Measurements from ENCODE around the gene ATF4. TPM values are rescaled to one million over a fixed set of nuclear protein-coding genes. Genes with fewer than 3 reads are reported as not detected.
A peak's percentile ranks its signal among the peaks of the same experiment; 100 is the strongest.

The ATF4 gene
- total and polyA plus RNA-seq, 7 donors: 246 to 1,369 (median 839) TPM

DNA sequence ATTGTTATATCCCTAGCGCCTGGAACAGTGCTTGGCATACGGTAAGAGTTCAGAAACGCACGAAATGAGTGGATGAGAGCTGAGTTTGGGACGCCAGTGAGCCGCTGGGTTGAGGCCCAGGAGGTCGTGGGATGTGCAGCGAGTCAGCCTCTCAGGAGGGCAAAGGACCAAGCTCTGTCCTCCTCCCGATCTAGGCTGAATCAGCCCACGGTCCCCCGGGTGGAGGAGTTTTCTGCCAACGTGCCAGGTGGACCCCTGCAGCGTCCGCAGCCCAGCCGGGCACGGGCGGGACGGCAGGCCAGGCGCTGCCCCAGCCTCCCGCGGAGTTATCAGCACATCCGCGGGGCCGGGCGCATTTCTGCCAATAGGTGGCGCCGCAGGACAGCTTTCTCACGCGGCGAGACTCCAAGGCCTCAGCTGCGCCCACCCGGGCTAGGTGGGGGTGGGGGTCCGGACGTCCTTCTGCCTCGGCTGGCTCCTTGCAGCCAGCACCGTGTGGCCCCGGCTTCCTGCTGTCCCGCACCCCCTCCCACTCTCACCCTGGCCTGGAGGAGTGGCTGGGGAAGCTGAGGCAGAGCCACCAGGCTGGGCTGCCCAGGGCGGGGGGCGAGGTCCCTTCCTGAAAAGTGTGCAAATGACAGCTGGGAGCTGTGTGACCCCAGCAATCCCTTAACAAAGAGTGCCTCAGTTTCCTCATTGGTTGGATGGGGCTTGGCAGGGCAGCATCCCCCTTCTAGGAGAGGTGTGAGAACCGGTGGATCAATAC lies 14.4 kb downstream of the ATF4 start:
- DNase-seq: peak; percentile 86 to 90
- 7 to 12% (median 10%) methylated on average over 25 to 41 of the region's 41 CpGs for WGBS, 3 donors
- Histone ChIP-seq H3K4me3 (peak overlapping the region; percentile 16), H3K4me1 (peaks cover 26% of the 10 kb centered on the region), H3K36me3 (ENCODE audit: insufficient read depth in 1 of 2, low read depth in 1 of 2) (peaks cover 0 to 13% of the 10 kb centered on the region in 2 donors), H3K27ac (no peak overlapping the region), H3K9me3 (no peaks in the 10 kb centered on the region), H3K27me3 (ENCODE audit: insufficient read depth in 3 of 3, low read length in 2 of 3) (no peaks in the 10 kb centered on the region)
- peak; percentile 10 to 46 (median 27) for ATAC-seq
- TF ChIP-seq, protein P1, sequence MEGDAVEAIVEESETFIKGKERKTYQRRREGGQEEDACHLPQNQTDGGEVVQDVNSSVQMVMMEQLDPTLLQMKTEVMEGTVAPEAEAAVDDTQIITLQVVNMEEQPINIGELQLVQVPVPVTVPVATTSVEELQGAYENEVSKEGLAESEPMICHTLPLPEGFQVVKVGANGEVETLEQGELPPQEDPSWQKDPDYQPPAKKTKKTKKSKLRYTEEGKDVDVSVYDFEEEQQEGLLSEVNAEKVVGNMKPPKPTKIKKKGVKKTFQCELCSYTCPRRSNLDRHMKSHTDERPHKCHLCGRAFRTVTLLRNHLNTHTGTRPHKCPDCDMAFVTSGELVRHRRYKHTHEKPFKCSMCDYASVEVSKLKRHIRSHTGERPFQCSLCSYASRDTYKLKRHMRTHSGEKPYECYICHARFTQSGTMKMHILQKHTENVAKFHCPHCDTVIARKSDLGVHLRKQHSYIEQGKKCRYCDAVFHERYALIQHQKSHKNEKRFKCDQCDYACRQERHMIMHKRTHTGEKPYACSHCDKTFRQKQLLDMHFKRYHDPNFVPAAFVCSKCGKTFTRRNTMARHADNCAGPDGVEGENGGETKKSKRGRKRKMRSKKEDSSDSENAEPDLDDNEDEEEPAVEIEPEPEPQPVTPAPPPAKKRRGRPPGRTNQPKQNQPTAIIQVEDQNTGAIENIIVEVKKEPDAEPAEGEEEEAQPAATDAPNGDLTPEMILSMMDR (IDR thresholded peaks at IDR 0.05): peak; percentile 89
- intact Hi-C loops (cut with DNase I): loop anchor here (1.0 to 10.0 kb wide), 6 partner anchors 273 to 813 kb away; partner anchors contain the start of gene ADSL (in 2 of the 2)

DNA sequence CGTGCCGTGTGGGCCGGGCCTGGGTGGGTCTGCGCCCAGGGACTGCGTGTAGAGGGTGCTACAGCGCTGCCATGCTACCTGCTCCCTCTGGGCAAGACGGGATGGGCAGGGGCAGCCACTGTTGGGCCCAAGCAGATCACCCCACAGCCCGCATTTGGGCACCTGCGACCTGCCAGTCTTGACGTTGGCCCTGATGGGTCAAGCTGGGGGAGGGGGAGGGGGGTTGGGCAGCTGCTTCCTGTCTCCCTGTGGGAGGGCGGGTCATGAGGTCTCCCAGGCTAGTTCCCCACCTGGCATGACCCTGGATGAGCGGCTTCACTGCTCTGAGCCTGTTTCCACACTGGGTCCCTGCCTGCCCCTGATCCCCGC lies 15.0 kb downstream of the ATF4 start:
- H3K4me1 ChIP-seq: peaks cover 20% of the 10 kb centered on the region
- H3K36me3 ChIP-seq (ENCODE audit: insufficient read depth in 1 of 2, low read depth in 1 of 2): peaks cover 0 to 7% of the 10 kb centered on the region in 2 donors
- intact Hi-C loops (cut with DNase I): loop anchor here (2.0 to 10.0 kb wide), 4 partner anchors 272 to 809 kb away; partner anchors contain the start of gene ADSL (in 1 of the 2)
- 34 to 41% (median 41%) methylated on average over 13 of the region's 13 CpGs for WGBS, 3 donors
- no peaks in the 10 kb centered on the region for H3K27me3 ChIP-seq (ENCODE audit: insufficient read depth in 3 of 3, low read length in 2 of 3)
- TF ChIP-seq, protein P1 (IDR thresholded peaks at IDR 0.05): no peak
- H3K9me3 ChIP-seq: no peaks in the 10 kb centered on the region
- no peak overlapping the region for H3K4me3 ChIP-seq
- no peak overlapping the region for H3K27ac ChIP-seq
- DNase-seq (peak in 1 of 2 donors; percentile 54), ATAC-seq (no peak)

GRCh38 chr22:39535831-39536449 lies 15.6 kb downstream of the ATF4 start:
- Histone ChIP-seq H3K4me1 (peaks cover 16% of the 10 kb centered on the region), H3K27me3 (ENCODE audit: insufficient read depth in 3 of 3, low read length in 2 of 3) (no peaks in the 10 kb centered on the region), H3K36me3 (ENCODE audit: insufficient read depth in 1 of 2, low read depth in 1 of 2) (peaks cover 0 to 3% of the 10 kb centered on the region in 2 donors), H3K9me3 (no peaks in the 10 kb centered on the region), H3K4me3 (no peak overlapping the region), H3K27ac (no peak overlapping the region)
- peak in 1 of 2 donors; percentile 37 for DNase-seq
- ATAC-seq: no peak
- intact Hi-C loops (cut with DNase I): loop anchor here (2.0 to 10.0 kb wide), 4 partner anchors 271 to 809 kb away; partner anchors contain the start of gene ADSL (in 1 of the 2)
- WGBS, 3 donors: 79 to 85% (median 82%) methylated on average over 15 of the region's 15 CpGs
- TF ChIP-seq, protein P1 (IDR thresholded peaks at IDR 0.05): no peak

GRCh38 chr22:39536711-39537110 lies 16.3 kb downstream of the ATF4 start:
- no peak for DNase-seq
- H3K9me3 ChIP-seq: no peaks in the 10 kb centered on the region
- ATAC-seq: no peak
- intact Hi-C loops (cut with DNase I): loop anchor here (5.0 to 10.0 kb wide), 3 partner anchors 271 to 808 kb away; partner anchors contain the start of gene ADSL (in 1 of the 2)
- H3K4me1 ChIP-seq: peaks cover 8% of the 10 kb centered on the region
- TF ChIP-seq, protein P1 (IDR thresholded peaks at IDR 0.05): no peak
- no peaks in the 10 kb centered on the region for H3K36me3 ChIP-seq (ENCODE audit: insufficient read depth in 1 of 2, low read depth in 1 of 2)
- no peak overlapping the region for H3K4me3 ChIP-seq
- 42 to 59% (median 44%) methylated on average over 8 of the region's 8 CpGs for whole genome bisulfite sequencing, 3 donors
- H3K27ac ChIP-seq: no peak overlapping the region
- no peaks in the 10 kb centered on the region for H3K27me3 ChIP-seq (ENCODE audit: insufficient read depth in 3 of 3, low read length in 2 of 3)

Data from psoas muscle (tissue), 8 donors.